GM12878 (cell line): ENCODE results near the gene CAPSL. TPM values are rescaled to one million over a fixed set of nuclear protein-coding genes. Genes with fewer than 3 reads are reported as not detected.

Experiments
- ATAC-seq: fragments of 200-7000 bp; cut with Tn5 transposase; 3 replicates; pipeline ENCODE4 v1.9.1; 2020; ENCODE audit warnings: mild to moderate bottlenecking, moderate library complexity
- Bru-seq: library from RNA; stranded (reverse); fragments of 400-500 nt; gene quantifications from one replicate; lab custom pipeline; 2021; lab: Mats Ljungman, UMichigan
- BruChase-seq, 2 experiments: library from RNA; stranded (reverse); fragments of 400-500 nt; gene quantifications; one replicate each; lab custom pipeline; 2021; lab: Mats Ljungman, UMichigan
- BruUV-seq: library from RNA; stranded (reverse); fragments of 400-500 nt; replicated peaks from 2 replicates; lab custom pipeline; 2021; lab: Mats Ljungman, UMichigan
- CTCF ChIA-PET: fragments of 300-600 bp; sonication (Branson Sonifier 250); formaldehyde crosslinking; extraction: SDS; loops from one replicate; lab custom pipeline; 2021; ENCODE audit warnings: inconsistent platforms; lab: Yijun Ruan, JAX
- POLR2A ChIA-PET: fragments of 350-600 bp; formaldehyde crosslinking; extraction: SDS; loops from one replicate; lab custom pipeline; 2021; ENCODE audit warnings: inconsistent platforms; lab: Charles Lee
- RAD21 ChIA-PET: fragments of 300-600 bp; sonication (Branson Sonifier 250); formaldehyde crosslinking; loops from one replicate; lab custom pipeline; 2023; ENCODE audit warnings: antibody characterized with exemption; ENCODE audit not compliant: unreplicated experiment; lab: Charles Lee
- SMC1A ChIA-PET: fragments of 300-600 bp; sonication (Branson Sonifier 250); formaldehyde crosslinking; loops from one replicate; lab custom pipeline; 2023; ENCODE audit not compliant: unreplicated experiment, uncharacterized antibody; lab: Charles Lee
- DNase-seq: peaks from one replicate; pipeline ENCODE4 v3.0.0-alpha.2; 2011; ENCODE audit warnings: low read depth, low spot score
- FAIRE-seq: peaks from 3 replicates; lab custom pipeline; 2011; peaks lifted over from hg19 to GRCh38; lab: Jason Lieb, UNC
- H2AFZ ChIP-seq: 2 replicates; pipeline ENCODE4 v1.6.0; 2011; ENCODE audit warnings: low read depth, low read length, control low read depth; ENCODE audit not compliant: control insufficient read depth
- H3K27ac ChIP-seq: 2 replicates; pipeline ENCODE4 v1.5.1; 2011; ENCODE audit warnings: control low read depth; ENCODE audit not compliant: control insufficient read depth, insufficient read depth
- H3K27me3 ChIP-seq, 2 experiments: replicated peaks in 1 of 2; 2 replicates each; pipeline versions ENCODE4 v1.6.0 to v1.6.1; 2011; ENCODE audit warnings: low read length in 1 of 2; ENCODE audit not compliant: control insufficient read depth in 2 of 2, insufficient read depth in 2 of 2
- H3K36me3 ChIP-seq, 2 experiments: 2 replicates each; pipeline ENCODE4 v1.5.1; 2011; ENCODE audit warnings: low read length in 1 of 2; ENCODE audit not compliant: control insufficient read depth in 2 of 2, insufficient read depth in 2 of 2
- H3K4me1 ChIP-seq: 2 replicates; pipeline ENCODE4 v1.6.1; 2011; ENCODE audit warnings: mild to moderate bottlenecking, low read length, moderate library complexity, mixed read lengths; ENCODE audit not compliant: control insufficient read depth, insufficient read depth
- H3K4me2 ChIP-seq: 2 replicates; pipeline ENCODE4 v1.6.0; 2011; ENCODE audit warnings: control low read depth; ENCODE audit not compliant: control insufficient read depth, insufficient read depth
- H3K4me3 ChIP-seq: fragments of 200-600 bp; sonication (generic); 2 replicates; pipeline ENCODE4 v1.5.1; 2016
- H3K79me2 ChIP-seq: 2 replicates; pipeline ENCODE4 v1.6.0; 2011; ENCODE audit warnings: low read length; ENCODE audit not compliant: control insufficient read depth, insufficient read depth
- H3K9ac ChIP-seq: 2 replicates; pipeline ENCODE4 v1.8.0; 2011; ENCODE audit warnings: low read length, control low read depth, mixed read lengths; ENCODE audit not compliant: control insufficient read depth, insufficient read depth
- H3K9me3 ChIP-seq: replicated peaks from 3 replicates; pipeline ENCODE4 v1.5.1; 2011; ENCODE audit warnings: mild to moderate bottlenecking, low read length; ENCODE audit not compliant: control insufficient read depth, insufficient read depth
- H4K20me1 ChIP-seq: 2 replicates; pipeline ENCODE4 v1.6.0; 2011; ENCODE audit not compliant: control insufficient read depth, insufficient read depth
- BRCA1 ChIP-seq: IDR thresholded peaks from 2 replicates; pipeline ENCODE4 v1.6.1; 2011; ENCODE audit warnings: low read depth, low read length, improper control_type of control experiment
- NFYB ChIP-seq: IDR thresholded peaks from 2 replicates; pipeline ENCODE4 v1.6.1; 2011; ENCODE audit warnings: low read depth, mild to moderate bottlenecking, low read length, improper control_type of control experiment, moderate library complexity; ENCODE audit not compliant: insufficient read depth
- TCF7 ChIP-seq: IDR thresholded peaks from 2 replicates; pipeline ENCODE4 v1.6.1; 2014; ENCODE audit warnings: antibody characterized with exemption, borderline replicate concordance
- ZZZ3 ChIP-seq: IDR thresholded peaks from 2 replicates; pipeline ENCODE4 v1.6.1; 2011; ENCODE audit warnings: low read depth; ENCODE audit not compliant: control insufficient read depth, insufficient read length
- WGBS: methylation state at CpG from one replicate; pipeline ENCODE4 v1.1.6; 2016; ENCODE audit warnings: low lambda C conversion rate; ENCODE audit not compliant: insufficient replicate concordance, insufficient coverage; ENCODE audit errors: missing lambda C conversion rate; 5-methylcytosine and 5-hydroxymethylcytosine counted together
- in situ Hi-C: fragments of 300-500 bp; cut with MboI; formaldehyde crosslinking; loops from 9 replicates; pipeline ENCODE4 v1.14.3; 2018; ENCODE audit warnings: mixed read lengths
- intact Hi-C: fragments of 100-400 bp; cut with micrococcal nuclease; formaldehyde crosslinking; loops from one replicate; pipeline ENCODE4 v1.14.2; 2022; ENCODE audit not compliant: unreplicated experiment
- long read RNA-seq, 2 experiments: library from polyadenylated mRNA; unstranded; transcript quantifications; one replicate each; pipeline ENCODE4 v2.0.0, GENCODE V29; 2019 to 2020
- polyA minus RNA-seq, 3 experiments: library from RNA; depleted of rRNA, polyadenylated mRNA; stranded (reverse); fragments of >200 nt; gene quantifications; 2 replicates each; pipeline ENCODE4 v1.2.3, GENCODE V29; 2011
- polyA plus RNA-seq, 11 experiments: library from polyadenylated mRNA; depleted of rRNA in 4 of 11; unstranded in 6 of 11; stranded (reverse) in 5 of 11; fragments of >200 nt; fragmentation: Nextera tagmentation in 4 of 11; fragmentation: Illumina TruSeq in 1 of 11; extraction: Ambion mirVana in 4 of 11; extraction: Trizol in 1 of 11; gene quantifications; 1 replicate in 1 of 11; 2 replicates in 10 of 11; pipeline versions ENCODE4 v1.2.1 to v1.2.3, GENCODE V29; 2011 to 2016; ENCODE audit warnings: inconsistent platforms in 2 of 11, missing spikeins in 2 of 11, low read depth in 1 of 11
- total RNA-seq, 4 experiments: library from RNA; depleted of rRNA in 3 of 4; stranded (reverse); fragments of >200 nt in 3 of 4; fragmentation: Illumina TruSeq in 1 of 4; extraction: Trizol in 1 of 4; gene quantifications; 2 replicates each; pipeline versions ENCODE4 v1.2.1 to v1.2.3, GENCODE V29; 2013 to 2021
- TF ChIP-seq, protein P1 (sequence below): IDR thresholded peaks from 2 replicates; pipeline ENCODE4 v1.6.1; 2011; ENCODE audit warnings: mild to moderate bottlenecking, low read depth, low read length, moderate library complexity; ENCODE audit not compliant: insufficient replicate concordance
- TF ChIP-seq, protein P2 (sequence below): fragments of 450-650 bp; IDR thresholded peaks from 2 replicates; pipeline ENCODE4 v1.6.1; 2016; ENCODE audit warnings: mild to moderate bottlenecking

CAPSL gene
- total RNA-seq (2013; cell fraction: nucleolus; rRNA removed), result not detected in 2 replicates
- total RNA-seq (2014; rRNA removed) (0.11 TPM in 1 of 2 replicates, not detected in the other), total RNA-seq (2014; rRNA removed; fragmentation: Illumina TruSeq; extraction: Trizol) (0.18 TPM in 1 of 2 replicates, not detected in the other), total RNA-seq (2021) (not detected in 2 replicates), polyA plus RNA-seq (2011; rRNA removed) (0.57 and 0.69 TPM in 2 replicates), polyA plus RNA-seq (2014; fragmentation: Illumina TruSeq; extraction: Trizol) (not detected in 2 replicates), polyA plus RNA-seq (2014; fragmentation: Nextera tagmentation; extraction: Ambion mirVana) (under 1 TPM in 1 of 2 experiments, not detected in 1; 0.20 TPM), polyA plus RNA-seq (2014; rRNA removed) (0.14 TPM in 1 of 2 replicates, not detected in the other), polyA plus RNA-seq (2016; fragmentation: Nextera tagmentation; extraction: Ambion mirVana) (under 1 TPM in 1 of 2 experiments, not detected in 1; 0.19 TPM), polyA minus RNA-seq (2011; rRNA and poly(A)+ RNA removed) (not detected in 2 replicates), Bru-seq, nascent RNA (percentile 15 among the genes with signal in this experiment), BruChase-seq, experiment 1, labeled RNA remaining after a 6-hour chase (not detected), BruChase-seq, experiment 2, labeled RNA remaining after a 2-hour chase (not detected)
- polyA plus RNA-seq (2011; ENCODE audit: low read depth), result not detected
- polyA plus RNA-seq (2011; cell fraction: cytosol; rRNA removed), result 0.07 and 0.17 TPM in 2 replicates
- 0.16 and 0.34 TPM in 2 replicates for polyA plus RNA-seq (2011; cell fraction: nucleus; rRNA removed)
- not detected in 2 replicates for polyA plus RNA-seq (2012)
- not detected in 2 replicates for polyA minus RNA-seq (2011; cell fraction: cytosol; rRNA and poly(A)+ RNA removed)
- polyA minus RNA-seq (2011; cell fraction: nucleus; rRNA and poly(A)+ RNA removed), result 0.60 TPM in 1 of 2 replicates, not detected in the other
- long read RNA-seq, experiment 1, result 0 reads
- long read RNA-seq, experiment 2, result 0 reads

- FAIRE-seq, result no peak
- H3K27ac ChIP-seq, result no peak within 1 kb of the TSS
- no peak within 1 kb of the TSS for H3K4me2 ChIP-seq
- H3K27me3 ChIP-seq, result no peaks in the 10 kb centered on the region; a peak in 1 of 4 replicates
- no peak within 1 kb of the TSS for H3K4me3 ChIP-seq
- POLR2A ChIA-PET, result no interaction called here
- no peaks in the 10 kb centered on the region for H3K9me3 ChIP-seq
- in situ Hi-C loops, result no loop called here
- CTCF ChIA-PET, result interaction anchor here (0.7 kb wide), 2 partner anchors 13 to 132 kb away, joined by 3 read pairs; no protein-coding TSS in a partner anchor
- H3K4me1 ChIP-seq, result no peaks in the 10 kb centered on the region
- intact Hi-C loops, result no loop called here
- H2AFZ ChIP-seq, result no peak within 1 kb of the TSS
- no peaks in the 10 kb centered on the region for H3K79me2 ChIP-seq
- DNase-seq, result no peak
- TF ChIP-seq NFYB (0 out of 2 replicates have a peak, but pooled peaks have one; percentile 24), BRCA1 (no peak), ZZZ3 (no peak), TCF7 (no peak)
- TF ChIP-seq, protein P1, sequence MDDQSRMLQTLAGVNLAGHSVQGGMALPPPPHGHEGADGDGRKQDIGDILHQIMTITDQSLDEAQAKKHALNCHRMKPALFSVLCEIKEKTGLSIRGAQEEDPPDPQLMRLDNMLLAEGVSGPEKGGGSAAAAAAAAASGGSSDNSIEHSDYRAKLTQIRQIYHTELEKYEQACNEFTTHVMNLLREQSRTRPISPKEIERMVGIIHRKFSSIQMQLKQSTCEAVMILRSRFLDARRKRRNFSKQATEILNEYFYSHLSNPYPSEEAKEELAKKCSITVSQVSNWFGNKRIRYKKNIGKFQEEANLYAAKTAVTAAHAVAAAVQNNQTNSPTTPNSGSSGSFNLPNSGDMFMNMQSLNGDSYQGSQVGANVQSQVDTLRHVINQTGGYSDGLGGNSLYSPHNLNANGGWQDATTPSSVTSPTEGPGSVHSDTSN, result peak; percentile 83
- TF ChIP-seq, protein P2, sequence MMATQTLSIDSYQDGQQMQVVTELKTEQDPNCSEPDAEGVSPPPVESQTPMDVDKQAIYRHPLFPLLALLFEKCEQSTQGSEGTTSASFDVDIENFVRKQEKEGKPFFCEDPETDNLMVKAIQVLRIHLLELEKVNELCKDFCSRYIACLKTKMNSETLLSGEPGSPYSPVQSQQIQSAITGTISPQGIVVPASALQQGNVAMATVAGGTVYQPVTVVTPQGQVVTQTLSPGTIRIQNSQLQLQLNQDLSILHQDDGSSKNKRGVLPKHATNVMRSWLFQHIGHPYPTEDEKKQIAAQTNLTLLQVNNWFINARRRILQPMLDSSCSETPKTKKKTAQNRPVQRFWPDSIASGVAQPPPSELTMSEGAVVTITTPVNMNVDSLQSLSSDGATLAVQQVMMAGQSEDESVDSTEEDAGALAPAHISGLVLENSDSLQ, result peak; percentile 94
- RAD21 ChIA-PET, result no interaction called here
- SMC1A ChIA-PET, result interaction anchor here (1.2 to 1.8 kb wide), 2 partner anchors 32 to 162 kb away, joined by 3 to 5 read pairs; no protein-coding TSS in a partner anchor
- H3K9ac ChIP-seq, result no peak within 1 kb of the TSS
- H3K36me3 ChIP-seq, result no peaks in the 10 kb centered on the region
- 12% methylated on average over 2 of the region's 2 CpGs for WGBS
- no peaks in the 10 kb centered on the region for H4K20me1 ChIP-seq
- no TSS peak for BruUV-seq
- peak; percentile 81 for ATAC-seq
Observed at GRCh38 chr5:35938568-35939227, at the start of gene CAPSL. Gene CAPSL (minus strand): TSS chr5:35938622. CDS start chr5:35921120, 17,502 bp downstream.
